HEK293 (cell line): ENCODE data around the gene TCIRG1.

ENCODE experiments used
- CTCF ChIA-PET: fragments of 350-600 bp; formaldehyde crosslinking; extraction: SDS; loops from one replicate; lab custom pipeline; 2021; ENCODE audit warnings: antibody characterized with exemption; lab: Yijun Ruan, JAX
- POLR2A ChIA-PET: fragments of 300-600 bp; formaldehyde crosslinking; extraction: SDS; loops from one replicate; lab custom pipeline; 2020; ENCODE audit warnings: antibody characterized with exemption, inconsistent platforms; lab: Yijun Ruan, JAX
- H3K27ac ChIP-seq: fragments of 200-500 bp; sonication (Bioruptor generic); 2 replicates; pipeline ENCODE4 v1.5.1; 2014; ENCODE audit warnings: low read depth, low read length, control low read depth, inconsistent platforms; ENCODE audit errors: extremely low read depth
- H3K36me3 ChIP-seq, 2 experiments: fragments of 200-500 bp in 1 of 2; sonication (Bioruptor generic) in 1 of 2; 1 replicate in 1 of 2; 2 replicates in 1 of 2; pipeline ENCODE4 v1.5.1; 2014 to 2017; ENCODE audit warnings: inconsistent platforms in 2 of 2, low read length in 2 of 2; ENCODE audit not compliant: control insufficient read depth in 2 of 2, insufficient read depth in 1 of 2
- H3K4me1 ChIP-seq: fragments of 200-500 bp; sonication (Bioruptor generic); 2 replicates; pipeline ENCODE4 v1.5.1; 2014; ENCODE audit warnings: mild to moderate bottlenecking, low read length, inconsistent platforms; ENCODE audit not compliant: control insufficient read depth, insufficient read depth
- H3K4me3 ChIP-seq: 2 replicates; pipeline ENCODE4 v1.5.1; 2011; ENCODE audit warnings: low read depth, mild to moderate bottlenecking, control low read depth, low read length, moderate library complexity
- H3K9me3 ChIP-seq: fragments of 200-500 bp; sonication (Bioruptor generic); 2 replicates; pipeline ENCODE4 v1.5.1; 2014; ENCODE audit warnings: low read depth, low read length, inconsistent platforms; ENCODE audit not compliant: control insufficient read depth, insufficient read depth
- BCL11B ChIP-seq: fragments of 450-650 bp; formaldehyde crosslinking; IDR thresholded peaks from 2 replicates; pipeline ENCODE4 v1.5.1; 2016; ENCODE audit warnings: low read depth, missing biosample characterization, missing genetic modification characterization
- GLIS1 ChIP-seq: fragments of 450-650 bp; formaldehyde crosslinking; IDR thresholded peaks from 2 replicates; pipeline ENCODE4 v1.5.1; 2016; ENCODE audit warnings: missing biosample characterization, missing genetic modification characterization
- IKZF3 ChIP-seq: fragments of 450-650 bp; IDR thresholded peaks from 2 replicates; pipeline ENCODE4 v1.5.0; 2018; ENCODE audit warnings: missing biosample characterization, mild to moderate bottlenecking, missing genetic modification characterization, moderate library complexity
- KLF8 ChIP-seq: fragments of 450-650 bp; formaldehyde crosslinking; IDR thresholded peaks from 2 replicates; pipeline ENCODE4 v1.5.1; 2016; ENCODE audit warnings: missing biosample characterization, missing genetic modification characterization
- TSHZ1 ChIP-seq: fragments of 450-650 bp; formaldehyde crosslinking; IDR thresholded peaks from 2 replicates; pipeline ENCODE4 v1.5.1; 2016; ENCODE audit warnings: missing biosample characterization, missing genetic modification characterization, borderline replicate concordance
- YY1 ChIP-seq: fragments of 450-650 bp; formaldehyde crosslinking; IDR thresholded peaks from 2 replicates; pipeline ENCODE4 v1.5.1; 2018; ENCODE audit warnings: missing biosample characterization, missing genetic modification characterization
- ZBTB1 ChIP-seq: fragments of 450-650 bp; formaldehyde crosslinking; IDR thresholded peaks from 2 replicates; pipeline ENCODE4 v1.5.1; 2016; ENCODE audit warnings: missing biosample characterization, missing genetic modification characterization
- ZNF148 ChIP-seq: fragments of 450-650 bp; formaldehyde crosslinking; IDR thresholded peaks from 2 replicates; pipeline ENCODE4 v1.5.0; 2017; ENCODE audit warnings: missing biosample characterization, missing genetic modification characterization, borderline replicate concordance
- ZNF16 ChIP-seq: fragments of 450-650 bp; formaldehyde crosslinking; IDR thresholded peaks from 2 replicates; pipeline ENCODE4 v1.5.1; 2016; ENCODE audit warnings: low read depth, missing biosample characterization, missing genetic modification characterization
- ZNF184 ChIP-seq: fragments of 450-650 bp; IDR thresholded peaks from 2 replicates; pipeline ENCODE4 v1.5.1; 2018; ENCODE audit warnings: missing biosample characterization, mild to moderate bottlenecking, missing genetic modification characterization
- ZNF274 ChIP-seq, 2 experiments: fragments of 200-500 bp in 1 of 2; fragments of 450-650 bp in 1 of 2; sonication (Bioruptor generic) in 1 of 2; formaldehyde crosslinking in 1 of 2; IDR thresholded peaks; 2 replicates each; pipeline versions ENCODE4 v1.5.1 to v1.6.1; 2014 to 2016; ENCODE audit warnings: borderline replicate concordance in 1 of 2, inconsistent platforms in 1 of 2, low read length in 1 of 2, missing biosample characterization in 1 of 2, missing genetic modification characterization in 1 of 2
- ZNF37A ChIP-seq: fragments of 450-650 bp; IDR thresholded peaks from 2 replicates; pipeline ENCODE4 v1.5.1; 2018; ENCODE audit warnings: missing biosample characterization, missing genetic modification characterization
- ZNF423 ChIP-seq: fragments of 450-650 bp; formaldehyde crosslinking; IDR thresholded peaks from 2 replicates; pipeline ENCODE4 v1.5.1; 2016; ENCODE audit warnings: missing biosample characterization, missing genetic modification characterization
- ZNF530 ChIP-seq: fragments of 450-650 bp; formaldehyde crosslinking; IDR thresholded peaks from 2 replicates; pipeline ENCODE4 v1.5.1; 2016; ENCODE audit warnings: low read depth, missing biosample characterization, missing genetic modification characterization
- ZNF558 ChIP-seq: fragments of 450-650 bp; formaldehyde crosslinking; IDR thresholded peaks from 2 replicates; pipeline ENCODE4 v1.5.1; 2016; ENCODE audit warnings: missing biosample characterization, missing genetic modification characterization
- ZNF623 ChIP-seq: fragments of 450-650 bp; formaldehyde crosslinking; IDR thresholded peaks from 2 replicates; pipeline ENCODE4 v1.5.1; 2016; ENCODE audit warnings: missing biosample characterization, missing genetic modification characterization
- ZNF626 ChIP-seq: fragments of 450-650 bp; sonication (Bioruptor Pico); formaldehyde crosslinking; IDR thresholded peaks from 2 replicates; pipeline ENCODE4 v1.5.1; 2018; ENCODE audit warnings: missing biosample characterization, missing genetic modification characterization, inconsistent platforms
- TF ChIP-seq, protein P1 (sequence below): fragments of 450-650 bp; IDR thresholded peaks from 2 replicates; pipeline ENCODE4 v1.5.1; 2018; ENCODE audit warnings: missing biosample characterization, missing genetic modification characterization

Gene TCIRG1

DNA sequence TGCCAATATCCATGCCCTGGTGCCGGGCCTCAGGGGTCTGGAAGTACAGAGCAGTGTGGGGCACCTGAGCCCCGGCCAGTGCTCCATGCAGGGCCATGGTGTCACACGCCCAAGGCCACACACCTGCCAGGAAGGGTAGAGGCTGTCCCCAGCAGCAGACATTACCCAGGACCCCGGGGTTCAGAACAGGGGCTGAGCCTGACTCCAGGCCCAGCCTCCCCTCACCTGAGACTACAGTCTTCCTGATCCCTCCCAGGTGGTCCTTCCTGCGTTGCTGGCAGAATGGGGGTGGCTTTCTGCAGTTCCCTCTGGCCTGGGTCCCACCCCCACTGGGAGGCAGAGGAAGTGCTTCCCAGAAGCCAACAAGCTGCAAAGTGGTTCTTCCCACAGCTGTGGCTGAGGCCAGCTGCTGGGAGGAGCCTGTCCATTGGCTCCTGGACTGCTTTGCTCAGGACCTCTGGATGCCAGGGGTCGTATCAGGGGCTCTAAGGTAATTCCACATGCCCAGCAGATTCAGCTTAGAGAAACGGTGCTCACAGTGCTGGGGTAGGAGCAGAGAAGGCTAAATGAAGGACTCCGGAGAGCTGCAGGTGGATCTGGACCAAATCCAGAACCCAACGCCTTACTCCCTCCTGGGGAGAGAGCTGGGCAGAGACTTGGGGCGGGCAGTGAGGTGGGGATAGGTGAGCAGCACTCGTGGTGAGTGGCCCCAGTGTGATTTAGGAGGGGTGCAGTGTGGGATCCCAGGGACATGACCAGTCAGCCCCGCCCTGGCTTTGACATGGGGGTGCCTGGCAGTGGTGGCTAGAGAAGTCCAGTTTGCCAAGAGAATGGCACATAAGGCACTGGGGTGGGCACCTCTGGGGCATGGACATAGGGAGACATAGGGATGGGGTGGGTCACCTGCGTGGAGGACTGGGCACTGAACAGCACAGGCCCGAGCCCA, 12.6 kb downstream of the TCIRG1 start:
- H3K4me1 ChIP-seq = no peaks in the 10 kb centered on the region
- H3K36me3 ChIP-seq = peaks cover 0 to 31% of the 10 kb centered on the region in 2 experiments; a peak in 1 of 3 replicates
- POLR2A ChIA-PET = interaction anchor here (0.7 to 0.9 kb wide), 2 partner anchors 8 to 13 kb away, joined by 3 to 4 read pairs; no protein-coding TSS in a partner anchor
- H3K9me3 ChIP-seq = no peaks in the 10 kb centered on the region
- peak; percentile 13; the same call in 1 of the 2 replicates for TF ChIP-seq GLIS1 (tag by site-specific recombination)
- TF ChIP-seq, protein P1, sequence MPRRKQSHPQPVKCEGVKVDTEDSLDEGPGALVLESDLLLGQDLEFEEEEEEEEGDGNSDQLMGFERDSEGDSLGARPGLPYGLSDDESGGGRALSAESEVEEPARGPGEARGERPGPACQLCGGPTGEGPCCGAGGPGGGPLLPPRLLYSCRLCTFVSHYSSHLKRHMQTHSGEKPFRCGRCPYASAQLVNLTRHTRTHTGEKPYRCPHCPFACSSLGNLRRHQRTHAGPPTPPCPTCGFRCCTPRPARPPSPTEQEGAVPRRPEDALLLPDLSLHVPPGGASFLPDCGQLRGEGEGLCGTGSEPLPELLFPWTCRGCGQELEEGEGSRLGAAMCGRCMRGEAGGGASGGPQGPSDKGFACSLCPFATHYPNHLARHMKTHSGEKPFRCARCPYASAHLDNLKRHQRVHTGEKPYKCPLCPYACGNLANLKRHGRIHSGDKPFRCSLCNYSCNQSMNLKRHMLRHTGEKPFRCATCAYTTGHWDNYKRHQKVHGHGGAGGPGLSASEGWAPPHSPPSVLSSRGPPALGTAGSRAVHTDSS (tag by site-specific recombination) = no peak
- TF ChIP-seq, all 188 proteins: peak for 1
- no peak overlapping the region for H3K27ac ChIP-seq
- H3K4me3 ChIP-seq = no peak overlapping the region
- CTCF ChIA-PET = interaction anchor here (0.7 kb wide), 2 partner anchors 135 to 159 kb away, joined by 3 to 4 read pairs; no protein-coding TSS in a partner anchor

DNA sequence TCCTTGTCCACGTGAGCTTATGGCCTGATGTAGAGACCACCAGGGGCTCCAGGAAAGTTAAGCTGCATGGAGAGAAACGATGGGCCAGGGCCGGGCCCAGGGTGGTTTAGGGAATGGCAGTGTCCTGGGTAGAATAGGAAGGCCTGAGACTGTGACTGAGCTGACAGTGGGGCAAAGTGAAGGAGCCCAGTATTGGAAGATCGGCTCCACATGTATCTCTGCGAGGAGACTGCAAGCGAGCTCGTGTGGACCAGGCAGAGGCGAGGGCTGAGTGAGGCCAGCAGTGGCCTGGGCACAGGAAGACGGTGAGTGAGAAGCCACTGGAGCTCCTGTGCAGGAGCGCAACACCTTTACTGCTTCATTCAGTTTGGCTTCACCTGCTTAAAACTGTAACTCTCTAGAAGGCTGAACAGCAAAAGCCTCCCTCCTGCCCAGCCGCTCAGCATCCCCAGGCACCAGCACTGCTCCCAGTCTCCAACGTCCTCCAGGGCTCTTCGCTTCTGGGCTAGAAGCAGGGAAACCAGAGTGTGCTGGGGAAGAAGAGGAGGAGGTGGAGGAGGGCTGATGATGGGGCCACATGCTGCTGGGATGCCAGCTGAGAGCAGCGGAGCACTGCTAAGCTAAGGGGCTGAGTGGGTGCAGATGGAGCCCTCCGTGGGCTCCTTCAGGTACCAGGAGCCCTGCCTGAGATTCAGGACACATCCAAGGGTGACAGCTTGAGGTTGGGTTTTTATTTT, 13.5 kb downstream of the TCIRG1 start:
- Histone ChIP-seq H3K4me1 (no peaks in the 10 kb centered on the region), H3K27ac (no peak overlapping the region), H3K4me3 (no peak overlapping the region), H3K9me3 (no peaks in the 10 kb centered on the region), H3K36me3 (peaks cover 0 to 34% of the 10 kb centered on the region in 2 experiments; a peak in 1 of 3 replicates)
- POLR2A ChIA-PET = interaction anchor here (0.7 to 0.9 kb wide), 2 partner anchors 9 to 12 kb away, joined by 3 to 4 read pairs; no protein-coding TSS in a partner anchor
- CTCF ChIA-PET = interaction anchor here (0.6 to 0.9 kb wide), 4 partner anchors 83 to 159 kb away, joined by 3 read pairs; no protein-coding TSS in a partner anchor
- TF ChIP-seq TSHZ1 (tag by site-specific recombination) (no peak), ZNF626 (no peak), YY1 (tag by site-specific recombination) (no peak), ZNF16 (tag by site-specific recombination) (no peak), ZNF274 (IDR thresholded peaks at IDR 0.05; ENCODE audit: low read length) (no peak), ZNF274 (tag by site-specific recombination; IDR thresholded peaks at IDR 0.05; ENCODE audit: borderline replicate concordance) (no peak), ZNF558 (tag by site-specific recombination) (no peak), IKZF3 (tag by site-specific recombination) (no peak), ZNF423 (tag by site-specific recombination) (no peak), ZNF623 (tag by site-specific recombination) (no peak), ZNF37A (tag by site-specific recombination) (no peak), ZNF530 (tag by site-specific recombination) (no peak), ZNF184 (tag by site-specific recombination) (no peak), KLF8 (tag by site-specific recombination) (no peak), BCL11B (tag by site-specific recombination) (no peak), ZNF148 (no peak), ZBTB1 (tag by site-specific recombination) (no peak)
